Upper lobe of left lung (tissue), 4 donors: ENCODE data around the gene IMMP2L.

Source experiments
- CTCF ChIP-seq, 6 experiments: fragments of 450-650 bp in 4 of 6; fragments of 200-600 bp in 2 of 6; sonication (generic) in 2 of 6; IDR thresholded peaks; one replicate each; pipeline ENCODE4 v1.5.1; 2016 to 2019; ENCODE audit warnings: antibody characterized with exemption in 6 of 6
- EP300 ChIP-seq, 4 donors: sonication (generic); formaldehyde crosslinking; IDR thresholded peaks; one replicate each; pipeline ENCODE4 v1.5.1; 2017; ENCODE audit warnings: antibody characterized with exemption in 4 of 4, control low read depth in 2 of 4
- POLR2A ChIP-seq, 4 donors: fragments of 450-650 bp; IDR thresholded peaks; one replicate each; pipeline ENCODE4 v1.5.1; 2016 to 2017; ENCODE audit warnings: antibody characterized with exemption in 4 of 4, mild to moderate bottlenecking in 2 of 4

GRCh38 chr7:110948280-110948679 lies 614.0 kb downstream of the IMMP2L start:
- TF ChIP-seq POLR2A (IDR thresholded peaks at IDR 0.05) (no peak), CTCF (IDR thresholded peaks at IDR 0.05) (no peak), EP300 (IDR thresholded peaks at IDR 0.05) (no peak)
